ENCODE results near the gene S100G.

GRCh38 chrX:16619024-16619423 is 30.9 kb upstream of the S100G start:
- TF ChIP-seq FOXM1 (IDR thresholded peaks at IDR 0.05; ENCODE audit: borderline replicate concordance) (no peak), SP1 (IDR thresholded peaks at IDR 0.05) (no peak), SUZ12 (IDR thresholded peaks at IDR 0.05) (no peak), BHLHE40 (IDR thresholded peaks at IDR 0.05; ENCODE audit: borderline replicate concordance) (no peak), ZNF384 (IDR thresholded peaks at IDR 0.05) (no peak), ARNT (IDR thresholded peaks at IDR 0.05) (no peak), L3MBTL2 (conservative IDR thresholded peaks at IDR 0.05) (no peak), FOXA1 (IDR thresholded peaks at IDR 0.05) (no peak), PKNOX1 (IDR thresholded peaks at IDR 0.05) (no peak), TARDBP (IDR thresholded peaks at IDR 0.05) (no peak), HDGF (IDR thresholded peaks at IDR 0.05; ENCODE audit: borderline replicate concordance) (no peak)

Data from HEK293T (cell line).